ENCODE data around the gene PCDHGA8.

DNA sequence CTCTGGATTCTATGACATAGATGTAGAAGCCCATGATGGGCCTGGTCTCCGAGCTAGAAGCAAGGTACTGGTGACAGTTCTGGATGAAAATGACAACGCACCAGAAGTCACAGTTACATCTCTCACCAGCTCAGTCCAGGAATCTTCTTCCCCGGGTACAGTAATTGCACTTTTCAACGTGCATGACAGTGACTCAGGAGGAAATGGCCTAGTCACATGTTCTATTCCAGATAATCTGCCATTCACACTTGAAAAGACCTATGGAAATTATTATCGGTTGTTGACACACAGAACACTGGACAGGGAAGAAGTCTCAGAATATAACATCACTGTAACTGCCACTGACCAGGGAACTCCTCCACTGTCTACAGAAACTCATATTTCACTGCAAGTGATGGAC, 36.3 kb upstream of the PCDHGA8 start:
- TF ChIP-seq CTCF (IDR thresholded peaks at IDR 0.05; ENCODE audit: insufficient read depth, low read length, poor library complexity, severe bottlenecking) (no peak), EZH2phosphoT487 (conservative IDR thresholded peaks at IDR 0.05; ENCODE audit: low read length) (no peak)
